GM12875 (cell line): ENCODE results near the gene CLSTN2.
A peak's percentile ranks its signal among the peaks of the same experiment; 100 is the strongest.

Experiments
- H3K4me3 ChIP-seq: one replicate; pipeline ENCODE4 v1.5.1; 2011; ENCODE audit warnings: low read depth, low read length, control low read depth
- CTCF ChIP-seq: IDR thresholded peaks from 2 replicates; pipeline ENCODE4 v1.5.1; 2011; ENCODE audit warnings: low read depth, mild to moderate bottlenecking, control low read depth, inconsistent platforms, low read length, moderate library complexity, borderline replicate concordance; ENCODE audit not compliant: insufficient read depth

CLSTN2 gene

DNA sequence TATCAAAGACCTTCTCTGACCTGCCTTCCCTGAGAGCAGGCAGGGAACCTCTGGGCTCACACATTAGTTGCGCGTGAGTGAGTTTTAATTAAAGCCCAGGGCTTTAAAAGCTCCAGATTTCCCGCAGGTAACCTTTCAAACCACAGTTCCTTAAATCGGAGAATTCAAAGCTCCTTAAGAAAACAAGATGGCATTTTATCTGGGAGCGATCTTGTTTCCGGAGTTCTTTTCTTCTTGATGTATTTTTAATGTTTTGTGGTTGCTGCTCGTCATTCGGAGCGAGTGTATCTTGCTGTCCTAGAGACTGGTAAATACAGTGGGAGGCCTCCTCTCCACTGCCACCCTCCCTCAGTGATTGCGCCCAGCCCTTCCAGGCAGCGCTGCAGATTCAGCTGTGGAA lies 284.3 kb downstream of the CLSTN2 start:
- no peak for TF ChIP-seq CTCF
- no peak overlapping the region for H3K4me3 ChIP-seq

- no peak overlapping the region for H3K4me3 ChIP-seq
- TF ChIP-seq CTCF: peak; percentile 54
Measured at GRCh38 chr3:140219923-140220452, 285.0 kb downstream of the CLSTN2 start.

DNA sequence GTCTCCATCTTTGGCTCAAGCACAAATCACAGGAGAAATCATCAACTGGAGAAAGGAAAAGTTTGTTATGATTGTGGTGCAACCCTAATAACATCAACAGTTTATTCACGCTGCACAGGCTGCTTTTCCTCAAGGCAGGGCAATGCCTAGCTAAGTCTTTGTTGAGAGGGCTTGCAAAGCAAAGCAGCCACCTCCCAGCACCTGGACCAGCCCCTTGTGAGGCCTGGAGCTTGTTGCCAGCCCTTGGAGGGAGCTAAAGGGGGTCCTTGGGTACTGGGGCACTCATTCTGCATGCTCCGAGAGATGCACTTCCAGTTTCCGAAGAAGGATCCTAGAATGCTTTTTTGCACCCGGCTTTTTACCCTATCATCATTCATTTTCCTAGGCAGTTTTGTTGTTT lies 288.2 kb downstream of the CLSTN2 start:
- no peak overlapping the region for H3K4me3 ChIP-seq
- no peak for TF ChIP-seq CTCF

GRCh38 chr3:140223631-140224030 lies 288.6 kb downstream of the CLSTN2 start:
- no peak overlapping the region for H3K4me3 ChIP-seq
- TF ChIP-seq CTCF: no peak

GRCh38 chr3:140224307-140224706 lies 289.3 kb downstream of the CLSTN2 start:
- H3K4me3 ChIP-seq: no peak overlapping the region

GRCh38 chr3:140225996-140226395 lies 291.0 kb downstream of the CLSTN2 start:
- no peak overlapping the region for H3K4me3 ChIP-seq
- no peak for TF ChIP-seq CTCF

More at GRCh38 chr3:140224307-140224706, 289.3 kb downstream of the CLSTN2 start:
- TF ChIP-seq CTCF: no peak

DNA sequence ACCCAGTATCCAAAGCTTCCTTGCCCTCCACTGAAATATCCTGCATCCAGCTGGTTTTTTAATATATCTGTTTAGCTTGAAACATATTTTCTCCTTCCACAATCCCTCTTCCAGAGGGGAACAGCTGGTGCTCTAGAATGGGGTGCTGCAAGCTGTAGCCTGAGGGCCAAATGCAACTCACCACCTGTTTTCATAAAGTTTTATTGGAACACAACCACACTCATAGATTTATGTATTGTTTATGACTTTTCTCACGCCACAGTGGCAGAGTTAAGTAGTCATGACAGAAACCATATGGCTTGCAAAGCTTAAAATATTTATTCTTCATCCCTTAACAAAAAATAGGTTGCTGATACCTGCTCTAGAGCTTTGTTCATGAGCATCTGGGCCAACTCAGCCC lies 298.7 kb downstream of the CLSTN2 start:
- no peak overlapping the region for H3K4me3 ChIP-seq
- TF ChIP-seq CTCF: no peak
